Stimulated activated CD4-positive, alpha-beta T cell treated with anti-CD3 and anti-CD28 coated beads, Interleukin-4, amount 100 ng/mL, for 1 hour (primary cell): Measurements from ENCODE around the gene FDCSP.
"Not testable (repeated sequence)": the region's sequence is repeated elsewhere in the genome, so short reads cannot be mapped to it uniquely, and the experiment has no call there.

Source experiments
- DNase-seq: peaks from one replicate; pipeline ENCODE4 v3.0.0-alpha.2; 2020

FDCSP gene

DNA sequence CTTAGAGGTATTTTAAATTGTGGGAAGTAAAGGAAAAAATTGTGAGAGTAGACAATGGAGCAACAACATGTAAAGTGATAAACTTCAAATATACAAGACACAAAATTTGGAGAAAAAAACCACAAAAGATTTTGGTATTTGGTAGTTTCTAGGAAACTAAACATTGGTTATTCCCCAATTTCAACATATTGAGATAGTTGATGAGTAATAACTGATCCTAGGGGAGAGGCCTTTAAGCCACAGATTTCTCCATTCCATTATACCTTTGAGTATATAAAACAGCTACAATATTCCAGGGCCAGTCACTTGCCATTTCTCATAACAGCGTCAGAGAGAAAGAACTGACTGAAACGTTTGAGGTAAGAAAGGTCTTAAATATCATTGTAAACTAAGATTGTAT, at the start of gene FDCSP:
FDCSP (plus strand) TSS at position 301 of the 400 bp plus-strand sequence. CDS start 5,071 bp downstream, outside the sequence.
- no peak for DNase-seq

DNA sequence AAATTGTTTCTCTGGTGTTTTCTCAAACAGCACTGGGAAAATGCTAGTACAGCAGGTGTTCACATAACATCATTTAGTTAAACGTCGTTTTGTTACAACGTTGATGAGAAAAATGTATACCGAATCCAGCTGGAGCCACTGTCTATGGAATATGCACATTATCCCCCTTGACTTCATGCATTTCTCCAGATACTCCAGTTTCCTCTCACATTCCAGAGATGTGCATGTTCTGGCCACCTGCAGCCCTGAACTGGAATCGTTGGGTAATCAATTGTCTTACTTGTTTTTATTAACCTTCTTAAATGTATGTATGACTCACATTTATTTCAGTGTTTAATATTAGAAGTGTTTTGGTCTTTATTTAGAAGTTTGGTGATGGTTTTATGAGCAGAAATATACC, 48.8 kb upstream of the FDCSP start:
- no peak for DNase-seq

GRCh38 chr4:70178075-70178660, 47.8 kb upstream of the FDCSP start:
- DNase-seq = no peak

GRCh38 chr4:70179811-70180210, 46.1 kb upstream of the FDCSP start:
- DNase-seq = no peak

- DNase-seq = no peak
These were observed 44.1 kb upstream of the FDCSP start for GRCh38 chr4:70181864-70182263.

DNA sequence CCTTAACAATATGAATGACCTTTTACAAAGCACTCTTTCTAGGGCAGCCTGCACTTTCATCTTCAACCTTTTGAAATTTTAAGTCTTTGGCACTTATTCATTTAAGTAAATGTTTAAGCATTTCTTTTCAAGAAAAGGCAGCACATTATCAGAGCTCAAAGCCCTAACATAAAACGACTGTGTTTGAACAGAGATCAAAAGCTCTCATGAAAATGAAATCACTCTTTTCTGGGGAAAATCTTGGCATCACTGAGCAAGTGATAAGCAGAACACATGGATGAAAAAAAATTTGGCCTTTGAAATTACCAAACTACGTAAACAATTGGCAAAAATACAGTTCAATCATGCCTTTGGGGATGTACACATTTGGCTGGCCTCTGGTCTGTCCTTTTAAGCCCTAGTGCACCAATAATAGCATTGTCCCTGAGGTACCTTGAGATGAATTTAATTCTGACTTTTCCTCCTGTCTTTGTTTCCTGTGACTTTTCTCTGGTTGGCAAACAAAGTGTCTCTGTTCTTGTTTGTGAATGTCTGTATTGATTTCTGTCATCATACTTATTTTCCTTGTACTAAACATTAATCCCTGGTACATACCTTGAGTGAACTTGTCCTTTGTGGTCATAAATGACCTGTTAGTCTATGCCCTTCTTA, 43.3 kb upstream of the FDCSP start:
- DNase-seq = no peak

GRCh38 chr4:70183168-70183939, 42.6 kb upstream of the FDCSP start:
- DNase-seq = no peak

- no peak for DNase-seq
These were observed 42.0 kb upstream of the FDCSP start for GRCh38 chr4:70183940-70184246.

DNA sequence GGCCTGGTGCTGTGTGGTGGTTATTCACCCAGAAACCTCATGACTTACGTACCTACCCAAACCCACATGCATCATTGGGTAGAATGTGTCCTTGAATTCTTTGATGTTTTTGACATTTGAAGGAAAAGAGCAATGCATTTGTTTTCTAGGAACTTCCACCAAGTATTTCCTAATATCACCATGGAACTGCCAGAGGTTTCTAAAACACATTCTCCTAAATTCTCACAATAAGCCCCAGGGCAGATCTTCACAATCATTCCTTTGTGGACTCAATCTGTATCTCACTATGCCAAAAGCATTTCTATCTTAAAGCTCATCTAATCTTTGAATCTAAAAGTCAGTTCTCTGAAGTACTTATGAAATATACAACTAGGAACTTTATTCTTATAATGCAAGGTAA, 38.7 kb upstream of the FDCSP start:
- DNase-seq = no peak

DNA sequence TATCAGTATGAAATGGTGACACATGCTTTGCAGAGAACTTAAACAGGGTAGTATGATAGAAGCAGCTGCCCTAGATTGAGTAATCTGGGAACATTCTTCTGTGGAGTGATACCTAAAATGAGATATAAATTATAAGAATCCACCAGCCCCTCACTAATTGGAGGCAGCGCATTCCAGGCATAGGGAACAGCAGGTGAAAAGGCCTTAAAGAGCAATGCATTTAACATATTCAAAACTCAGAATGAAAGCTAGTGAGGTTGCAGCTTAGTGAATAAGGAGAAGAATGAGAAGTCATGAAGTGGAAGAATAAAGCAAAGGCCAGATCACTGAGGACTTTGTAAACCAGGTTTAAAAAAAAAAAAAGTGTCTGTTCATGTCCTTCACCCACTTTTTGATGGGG, 35.3 kb upstream of the FDCSP start:
- DNase-seq = no peak

DNA sequence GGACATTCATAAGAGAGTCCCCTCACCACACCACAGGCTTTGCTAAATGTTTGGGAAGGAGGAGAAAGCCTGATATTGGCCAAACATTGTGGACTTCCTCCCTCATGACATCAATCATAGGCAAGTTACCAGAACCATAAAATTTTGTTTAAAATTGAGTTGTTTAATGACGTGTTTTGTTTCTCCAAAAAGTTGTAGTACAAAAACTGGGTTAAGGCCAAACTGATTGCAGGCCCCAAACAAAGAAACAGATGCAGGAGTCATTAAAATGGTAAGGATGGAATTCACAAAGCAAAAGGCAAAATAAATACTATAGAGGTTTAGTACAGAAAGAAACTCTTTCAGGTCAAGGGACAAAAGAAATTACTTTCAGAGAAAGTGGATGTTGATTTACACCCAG, 34.3 kb upstream of the FDCSP start:
- no peak for DNase-seq

GRCh38 chr4:70192895-70193294, 33.0 kb upstream of the FDCSP start:
- no peak for DNase-seq

DNA sequence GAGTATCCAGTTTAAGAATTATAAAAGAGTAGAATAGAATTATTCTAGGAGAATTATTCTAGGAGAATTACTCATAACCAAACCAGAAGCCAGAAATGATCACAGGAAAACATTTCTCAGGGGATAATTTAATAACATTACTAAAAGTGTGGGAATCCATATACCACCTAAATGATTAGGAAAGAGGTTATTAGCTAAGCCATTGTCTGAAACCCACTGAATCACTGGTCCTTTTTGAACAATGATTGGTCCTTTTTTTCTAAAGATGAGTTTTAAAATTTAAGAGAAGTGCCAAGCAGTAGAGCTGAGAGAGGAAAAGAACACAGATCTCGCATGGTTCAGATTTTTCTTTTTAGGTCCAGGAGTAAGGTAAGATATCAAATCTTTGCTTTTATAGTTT, 30.5 kb upstream of the FDCSP start, which contains the start of gene ODAM:
ODAM (plus strand) TSS at position 301 of the 400 bp plus-strand sequence. CDS start 819 bp downstream, outside the sequence.
- DNase-seq = no peak

DNA sequence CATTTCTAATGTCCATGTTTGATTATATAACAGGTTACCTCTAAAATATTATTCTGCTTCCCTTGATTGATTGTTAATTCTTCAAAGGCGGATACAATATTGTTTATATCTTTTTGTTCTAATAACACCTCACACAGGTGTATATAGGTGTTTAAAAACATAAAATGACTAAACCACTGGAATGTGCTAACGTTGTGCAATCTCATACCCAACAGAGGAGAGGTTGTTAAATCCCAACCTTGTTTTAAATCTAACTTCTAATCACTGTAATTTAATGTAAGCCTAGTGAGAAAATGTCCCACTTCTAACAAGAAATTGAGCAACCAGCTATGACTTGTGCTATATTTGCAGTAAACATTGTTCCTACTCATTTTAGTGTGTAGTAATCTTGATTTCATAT, 29.1 kb upstream of the FDCSP start:
- DNase-seq = no peak

DNA sequence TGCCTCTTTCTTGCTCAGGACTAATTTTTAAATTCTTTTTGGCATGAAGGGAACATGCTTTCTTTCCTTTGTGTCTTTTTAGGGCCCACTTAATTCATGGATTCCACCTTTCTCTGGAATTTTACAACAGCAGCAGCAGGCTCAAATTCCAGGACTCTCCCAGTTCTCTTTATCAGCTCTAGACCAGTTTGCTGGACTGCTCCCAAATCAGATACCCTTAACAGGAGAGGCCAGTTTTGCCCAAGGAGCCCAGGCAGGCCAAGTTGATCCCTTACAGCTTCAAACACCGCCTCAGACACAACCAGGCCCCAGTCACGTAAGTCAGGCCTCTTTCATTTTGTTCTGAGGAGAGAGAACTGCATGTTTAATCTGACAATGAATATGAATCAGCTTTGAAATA, 28.1 kb upstream of the FDCSP start:
- DNase-seq = no peak

DNA sequence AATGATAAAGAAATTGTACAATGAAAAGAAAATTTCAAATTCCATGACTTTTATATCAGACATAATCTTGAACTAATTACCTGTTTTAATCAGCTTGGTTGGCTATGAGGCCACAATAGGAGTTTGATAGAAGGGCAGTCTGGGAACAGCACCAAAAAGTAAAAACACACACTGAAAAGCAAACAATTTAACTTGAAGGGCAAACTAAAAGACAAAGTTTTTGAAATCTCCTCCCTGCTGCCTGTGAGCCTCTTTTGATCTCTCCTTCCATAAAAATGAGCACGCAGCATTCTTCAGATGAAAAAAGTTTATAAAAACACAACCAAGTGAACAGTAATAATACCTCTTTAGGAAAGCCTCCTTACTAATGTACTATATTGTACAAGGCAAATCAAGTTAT, 22.3 kb upstream of the FDCSP start:
- no peak for DNase-seq

DNA sequence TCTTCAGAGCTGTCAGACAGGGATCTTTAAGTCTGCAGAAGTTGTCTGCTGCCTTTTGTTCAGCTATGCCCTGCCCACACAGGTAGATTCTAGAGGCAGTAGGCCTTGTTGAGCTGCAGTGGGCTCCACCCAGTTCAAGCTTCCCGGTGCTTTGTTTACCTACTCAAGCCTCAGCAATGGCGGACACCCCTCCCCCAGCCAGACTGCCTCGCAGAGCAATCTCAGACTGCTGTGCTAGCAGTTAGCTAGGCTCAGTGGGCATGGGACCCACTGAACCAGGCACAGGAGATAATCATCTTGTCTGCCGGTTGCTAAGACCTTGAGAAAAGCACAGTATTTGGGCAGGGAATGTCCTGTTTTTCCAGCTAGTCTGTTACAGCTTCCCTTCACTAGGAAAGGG, 13.2 kb upstream of the FDCSP start:
- not testable (repeated sequence) for DNase-seq

DNA sequence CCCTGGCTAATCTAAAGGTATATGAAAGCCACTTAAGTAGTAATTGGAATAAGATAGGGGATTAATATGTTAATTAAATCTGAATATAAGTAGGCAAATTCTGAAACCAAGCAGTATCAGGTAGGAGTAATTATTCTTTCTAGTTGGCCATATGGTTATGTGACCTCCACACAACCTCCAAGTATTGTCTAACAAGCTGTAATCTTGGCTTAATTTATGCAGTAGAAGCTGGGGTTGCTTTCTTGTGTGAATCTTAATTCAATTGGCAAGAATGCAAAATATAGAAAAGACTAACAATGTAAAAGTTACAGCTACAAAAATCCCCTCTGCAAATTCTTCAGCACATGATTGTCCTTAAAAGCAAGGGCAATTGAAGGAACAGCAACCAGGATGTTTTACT, 9.8 kb upstream of the FDCSP start:
- not testable (repeated sequence) for DNase-seq

DNA sequence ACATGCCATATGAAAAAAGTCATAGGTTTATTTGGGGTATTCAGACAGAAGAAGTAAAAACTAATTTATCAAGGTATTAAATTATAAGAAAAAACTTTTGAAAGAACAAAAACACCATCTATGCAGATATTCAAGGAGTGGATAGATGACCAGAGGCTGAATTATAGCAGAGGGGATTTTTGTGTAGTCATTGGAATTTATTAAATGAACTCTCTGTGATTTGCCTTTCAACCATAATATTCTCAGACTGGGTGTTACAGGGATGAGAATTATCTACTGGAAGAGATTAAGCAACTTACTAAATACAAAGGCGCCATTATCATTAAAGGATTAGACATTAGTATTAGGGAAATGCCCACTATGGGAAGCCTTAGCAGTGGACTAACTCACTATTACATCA, 9.4 kb upstream of the FDCSP start:
- not testable (repeated sequence) for DNase-seq

DNA sequence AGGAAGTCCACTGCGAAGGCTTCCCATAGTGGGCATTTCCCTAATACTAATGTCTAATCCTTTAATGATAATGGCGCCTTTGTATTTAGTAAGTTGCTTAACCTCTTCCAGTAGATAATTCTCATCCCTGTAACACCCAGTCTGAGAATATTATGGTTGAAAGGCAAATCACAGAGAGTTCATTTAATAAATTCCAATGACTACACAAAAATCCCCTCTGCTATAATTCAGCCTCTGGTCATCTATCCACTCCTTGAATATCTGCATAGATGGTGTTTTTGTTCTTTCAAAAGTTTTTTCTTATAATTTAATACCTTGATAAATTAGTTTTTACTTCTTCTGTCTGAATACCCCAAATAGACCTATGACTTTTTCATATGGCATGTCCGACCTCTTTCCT, 4.5 kb upstream of the FDCSP start:
- not testable (repeated sequence) for DNase-seq

- DNase-seq = not testable (repeated sequence)
These were observed 4.1 kb upstream of the FDCSP start for GRCh38 chr4:70221818-70222217.

GRCh38 chr4:70236125-70236524, 10.2 kb downstream of the FDCSP start:
- no peak for DNase-seq

- no peak for DNase-seq
These were observed 13.4 kb downstream of the FDCSP start for GRCh38 chr4:70239131-70239883.
